NCI-H2227 (cell line): ENCODE measurements around the gene LRPPRC.
"Not testable (repeated sequence)": the region's sequence is repeated elsewhere in the genome, so short reads cannot be mapped to it uniquely, and the experiment has no call there.

Source experiments
- DNase-seq: peaks from one replicate; lab custom pipeline; 2025; ENCODE audit not compliant: unreplicated experiment; lab: John Stamatoyannopoulos, UW

LRPPRC gene

DNA sequence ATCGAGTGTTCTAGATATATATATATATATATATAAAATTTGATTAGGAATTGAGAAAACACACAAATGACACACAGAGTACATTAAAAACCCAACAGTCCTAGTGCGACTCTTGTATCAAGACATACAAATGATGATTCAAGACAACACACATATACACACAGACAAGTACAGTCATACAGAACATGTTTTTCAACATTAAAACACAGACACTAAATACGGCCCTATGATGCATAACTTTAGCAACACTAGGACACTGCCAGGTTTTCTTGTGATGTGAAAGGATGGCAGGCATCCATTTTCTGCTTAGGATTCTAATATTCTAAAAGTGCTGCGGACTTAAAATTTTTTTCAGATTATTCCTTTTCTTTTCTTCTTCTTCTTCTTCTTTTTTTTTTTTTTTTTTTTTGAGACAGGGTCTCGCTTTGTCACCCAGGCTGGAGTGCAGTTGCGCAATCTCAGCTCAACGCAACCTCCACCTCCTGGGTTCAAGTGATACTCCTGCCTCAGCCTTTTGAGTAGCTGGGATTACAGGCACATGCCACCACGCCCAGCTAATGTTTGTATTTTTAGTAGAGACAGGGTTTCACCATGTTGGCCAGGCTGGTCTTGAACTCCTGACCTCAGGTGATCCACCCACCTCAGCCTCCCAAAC lies 84.5 kb downstream of the LRPPRC start:
- DNase-seq = not testable (repeated sequence)

DNA sequence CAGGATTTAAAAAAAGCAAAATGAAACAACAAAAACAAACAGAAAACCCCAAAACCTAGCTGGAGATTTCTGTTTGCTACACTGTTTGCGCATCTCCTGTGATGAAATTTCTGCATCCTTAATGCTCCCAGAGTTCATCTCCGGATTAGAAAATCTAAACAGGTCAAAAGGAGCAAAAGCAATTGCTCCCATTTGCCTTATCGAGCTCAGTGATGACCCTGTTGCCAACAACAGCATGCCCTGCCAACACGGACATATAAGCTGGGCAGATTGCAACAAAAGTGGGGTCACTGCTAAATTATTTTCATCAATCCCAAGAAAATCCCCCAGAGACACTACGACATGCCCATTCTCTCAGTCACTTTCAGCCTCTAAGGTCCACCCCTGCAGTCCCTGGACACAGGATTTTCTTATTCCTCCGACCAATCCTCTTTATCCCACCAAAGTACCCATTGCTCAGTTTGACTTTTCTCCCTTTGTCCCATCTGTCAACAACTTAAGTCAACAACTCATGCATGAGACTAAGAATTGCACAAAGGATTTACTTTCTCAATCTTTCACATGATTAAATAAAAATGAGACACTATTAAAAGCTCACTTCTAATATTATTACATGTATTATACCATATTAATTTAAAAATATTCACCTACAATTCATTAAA lies 89.2 kb downstream of the LRPPRC start:
- no peak for DNase-seq

DNA sequence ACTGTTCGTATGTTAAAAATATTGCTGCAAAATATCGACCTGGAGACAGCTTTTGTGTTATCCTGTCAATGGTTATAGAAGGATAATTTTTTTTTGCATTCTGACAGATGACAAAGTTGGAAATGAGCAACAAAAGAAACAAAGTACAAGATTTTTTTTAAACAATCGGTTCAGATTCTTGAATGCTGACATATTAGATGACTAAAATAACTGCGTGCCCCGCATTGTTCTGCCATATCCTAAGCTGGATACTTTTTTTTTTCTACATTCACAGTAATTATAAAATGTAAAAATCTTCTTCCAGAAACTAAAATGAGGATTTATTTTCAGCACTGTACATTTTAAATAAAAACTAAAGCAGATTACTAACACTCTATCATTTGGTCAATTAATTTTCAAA lies 89.9 kb downstream of the LRPPRC start:
- no peak for DNase-seq

DNA sequence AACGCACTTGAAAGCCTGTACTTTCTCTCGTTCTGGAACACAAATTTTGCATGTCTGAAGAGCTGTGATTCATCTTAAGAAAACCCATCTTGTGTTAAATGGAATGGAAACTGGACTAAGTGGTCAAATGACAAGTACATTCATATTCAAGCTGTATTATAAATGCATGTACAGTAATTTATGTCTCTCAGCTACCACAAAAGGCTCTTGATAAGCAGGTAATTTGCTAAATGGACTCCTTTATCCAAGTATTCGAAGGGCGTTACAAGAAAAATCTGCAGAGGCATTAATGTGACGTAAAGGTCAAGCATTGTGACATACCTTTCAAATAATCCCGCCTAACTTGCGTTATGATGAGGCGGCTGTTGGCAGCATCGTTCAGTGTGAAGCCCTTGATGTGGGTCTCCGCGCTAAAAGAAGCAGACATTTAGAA lies 90.4 kb downstream of the LRPPRC start:
- DNase-seq = peak; percentile 89

DNA sequence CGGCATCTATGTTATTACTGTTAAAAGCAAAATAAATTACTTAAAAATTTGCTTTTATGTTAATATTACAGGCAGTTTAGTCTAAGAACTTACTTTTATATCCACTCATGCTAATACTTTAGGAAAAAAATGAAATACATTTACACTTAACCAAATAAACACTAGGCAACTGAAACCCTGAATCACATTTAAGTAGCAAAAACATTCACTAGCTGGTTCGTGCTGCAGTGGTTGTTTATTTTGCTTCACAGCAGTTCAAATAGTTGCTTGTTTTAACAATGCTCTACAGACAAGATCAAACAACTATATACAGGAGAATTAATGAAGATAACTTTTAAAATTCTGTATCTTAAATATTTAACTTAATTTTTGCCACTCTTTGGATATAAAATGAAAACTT lies 96.2 kb downstream of the LRPPRC start:
- DNase-seq = no peak

DNA sequence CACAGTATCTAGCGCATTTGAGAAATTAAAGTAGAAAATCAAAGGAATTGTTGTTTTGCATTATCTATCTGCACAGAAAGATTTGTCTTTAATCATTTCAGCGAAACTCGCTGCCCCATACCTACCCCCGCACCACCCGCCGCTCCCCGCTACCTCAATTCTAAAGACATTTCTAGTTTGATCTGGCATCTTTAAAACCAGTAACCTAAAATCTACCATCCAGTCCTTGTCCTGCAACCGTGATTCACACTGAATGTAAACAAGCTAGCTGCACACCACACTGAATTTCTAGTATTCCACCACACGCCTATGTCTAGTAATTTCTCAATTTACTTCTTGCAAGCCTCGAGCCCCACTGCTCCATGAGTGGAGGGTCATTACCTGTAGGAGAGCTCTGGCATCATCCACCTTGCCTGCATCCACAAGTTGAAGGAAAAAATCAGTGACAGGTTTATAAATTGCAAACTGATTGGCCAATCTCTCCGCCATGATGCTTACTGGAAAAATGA lies 96.9 kb downstream of the LRPPRC start:
- no peak for DNase-seq

DNA sequence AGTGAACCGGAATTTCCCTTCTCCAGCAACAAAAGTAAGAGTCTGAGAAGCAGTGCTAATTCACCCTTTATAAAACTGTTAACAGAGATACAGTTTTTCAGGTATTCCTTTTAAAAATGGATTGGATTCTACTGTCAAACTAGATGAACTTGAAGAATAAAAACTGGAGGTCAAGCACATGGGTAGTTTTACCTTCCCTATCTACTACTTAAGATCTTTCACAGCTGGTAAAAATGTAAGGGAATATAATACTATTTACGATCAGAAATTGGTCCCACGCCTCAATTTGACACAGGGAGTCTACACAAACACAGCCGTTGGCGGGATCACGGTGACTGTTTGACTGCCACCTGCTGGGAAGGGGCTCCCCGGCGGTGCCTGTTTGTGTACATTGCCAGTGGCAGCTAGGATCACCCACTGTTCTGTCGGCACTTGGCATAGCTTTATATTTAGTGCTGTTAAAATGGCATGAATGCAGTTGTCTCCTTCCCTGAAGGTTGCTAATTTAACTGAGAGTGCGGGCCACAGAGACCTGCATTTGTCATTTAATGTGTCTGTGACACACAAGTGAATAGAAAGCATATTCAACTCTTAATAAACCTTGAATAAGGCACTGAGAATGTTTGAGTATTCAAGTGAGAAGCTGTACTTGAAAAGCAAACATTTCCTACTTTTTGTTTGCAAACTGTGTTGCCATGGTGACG lies 97.5 kb downstream of the LRPPRC start:
- peak; percentile 84 for DNase-seq

DNA sequence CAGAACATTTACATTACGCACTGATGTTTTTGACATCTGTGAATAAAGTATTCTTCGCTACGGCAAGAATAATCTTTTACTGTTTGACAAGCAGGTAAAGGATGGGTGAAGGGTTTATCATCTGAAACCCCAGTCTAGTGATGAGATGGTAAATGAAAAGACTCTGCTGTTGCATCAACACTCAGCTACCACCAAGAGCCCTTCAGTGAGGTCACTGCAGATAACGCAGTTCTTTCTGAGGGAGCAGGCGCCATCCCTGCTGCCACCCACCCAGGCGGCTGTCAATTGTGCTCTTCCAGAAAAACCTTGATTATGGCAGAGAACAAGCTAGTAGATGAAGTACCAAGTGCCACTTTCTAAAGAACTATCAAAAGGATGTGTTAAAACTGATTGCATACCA lies 98.3 kb downstream of the LRPPRC start:
- DNase-seq = peak; percentile 34

DNA sequence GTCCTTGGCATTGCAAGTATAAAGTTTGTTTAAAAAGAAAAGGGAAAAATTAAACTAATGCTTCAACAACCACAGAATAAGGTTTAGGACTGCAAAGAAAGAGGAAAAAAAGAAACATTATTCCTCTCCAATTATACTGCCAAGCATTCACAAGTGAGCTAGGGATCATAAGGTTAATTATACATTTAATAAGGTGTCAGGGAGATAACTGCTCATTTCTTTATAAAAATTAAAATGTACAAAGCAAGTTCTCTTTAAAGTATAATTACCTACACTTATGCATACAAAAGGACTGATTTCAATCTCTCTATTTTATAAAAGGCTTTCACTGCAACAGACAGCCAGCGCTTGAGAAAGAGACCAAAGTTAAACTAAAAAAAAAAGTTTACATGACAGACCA lies 98.9 kb downstream of the LRPPRC start:
- no peak for DNase-seq

DNA sequence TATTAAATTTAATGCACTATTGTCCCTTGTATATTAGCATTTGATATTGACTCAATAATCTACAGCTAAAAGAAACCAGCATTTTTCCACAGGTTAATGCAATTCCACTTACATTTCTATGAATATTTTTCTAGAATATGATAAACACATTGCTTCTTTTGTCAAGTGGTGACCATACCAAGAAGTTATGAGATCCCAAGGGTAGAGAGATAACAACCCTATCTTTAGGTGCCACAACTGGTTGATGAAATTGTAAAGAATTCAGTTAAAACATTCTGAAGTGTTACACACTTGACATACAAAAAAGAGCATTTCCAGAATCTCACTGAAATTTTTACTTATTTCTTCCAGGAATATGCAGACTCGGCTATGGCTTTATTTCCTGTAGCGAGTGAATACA lies 101.0 kb downstream of the LRPPRC start:
- DNase-seq = no peak

DNA sequence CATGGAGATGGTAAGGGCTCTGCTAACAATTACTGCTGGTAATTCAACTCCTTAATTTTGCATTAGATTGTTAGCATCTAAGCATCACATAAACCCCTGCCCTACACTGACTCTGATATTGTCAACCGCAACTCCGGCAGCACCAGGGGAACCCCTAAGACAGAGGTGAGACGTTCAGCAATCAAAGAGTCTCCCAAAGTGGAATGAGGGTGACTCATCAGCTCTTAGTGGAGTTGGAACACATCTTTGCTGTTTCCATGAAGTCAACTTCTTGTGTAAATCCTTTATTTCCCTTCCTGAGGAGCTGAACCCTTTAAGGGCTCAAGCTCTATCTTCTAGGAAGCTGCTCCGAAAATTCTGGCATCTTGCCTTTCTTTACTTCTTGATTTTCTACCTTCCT lies 104.9 kb downstream of the LRPPRC start:
- DNase-seq = no peak

DNA sequence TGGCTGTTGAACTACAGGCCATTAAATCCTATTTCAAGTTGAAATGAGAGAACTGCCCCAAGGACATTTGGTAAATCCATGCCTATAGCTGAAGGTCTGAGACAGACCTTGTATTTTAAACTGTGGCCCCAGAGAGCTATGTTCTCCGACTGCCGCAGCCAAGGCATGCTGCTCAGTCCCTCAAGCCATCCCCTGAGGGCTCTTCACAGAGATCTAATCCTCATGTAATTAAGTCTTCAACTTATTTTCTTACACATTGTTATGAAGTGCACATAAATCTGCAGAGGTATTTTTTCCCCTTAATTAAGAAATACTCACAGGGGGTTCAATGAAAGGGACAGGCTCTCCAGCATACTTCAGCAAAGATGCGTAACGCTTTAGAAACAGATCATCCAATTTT lies 106.4 kb downstream of the LRPPRC start:
- peak; percentile 14 for DNase-seq

DNA sequence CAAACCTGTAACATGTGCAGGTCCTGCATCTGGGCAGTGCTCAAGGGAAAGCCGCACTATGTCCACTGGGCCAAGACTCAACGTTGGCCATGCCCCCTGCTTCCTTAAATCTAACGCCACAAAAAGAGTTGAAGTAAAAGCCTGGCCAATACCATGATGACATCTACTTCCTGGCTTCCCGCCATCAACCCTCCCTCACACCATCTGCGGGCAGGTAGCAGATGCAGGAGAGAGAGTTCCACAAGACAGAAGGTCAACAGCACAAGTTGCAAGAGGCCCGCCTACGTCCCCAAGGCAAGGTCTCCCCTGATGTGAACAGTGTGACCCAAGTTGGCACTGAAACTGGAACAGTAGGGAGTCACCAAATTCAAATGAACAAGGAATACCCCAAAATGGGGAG lies 108.6 kb downstream of the LRPPRC start:
- no peak for DNase-seq

DNA sequence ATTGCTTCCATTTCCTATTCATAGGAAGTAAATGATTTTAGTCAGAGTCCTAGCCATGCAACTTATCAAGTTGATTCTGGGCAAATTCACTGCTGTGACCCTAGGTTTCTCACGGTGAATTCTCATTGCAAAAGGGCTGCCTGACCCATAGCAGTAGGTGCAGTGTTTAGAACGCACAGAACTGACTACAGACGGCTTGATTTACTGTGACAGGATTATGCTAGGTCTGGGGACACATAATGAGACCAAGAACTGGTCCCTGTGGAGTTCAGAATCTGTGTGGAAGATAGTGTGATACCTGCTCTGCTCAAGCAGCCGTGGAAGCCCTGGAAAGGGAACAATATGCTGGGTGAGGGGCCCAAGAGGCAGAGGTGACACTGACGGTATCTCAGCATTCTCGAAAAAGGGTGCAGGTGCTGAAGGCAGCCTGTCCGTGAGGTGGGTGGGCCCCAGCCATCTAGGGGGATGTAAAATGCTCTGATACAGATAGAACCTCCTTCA lies 110.6 kb downstream of the LRPPRC start:
- DNase-seq = no peak

DNA sequence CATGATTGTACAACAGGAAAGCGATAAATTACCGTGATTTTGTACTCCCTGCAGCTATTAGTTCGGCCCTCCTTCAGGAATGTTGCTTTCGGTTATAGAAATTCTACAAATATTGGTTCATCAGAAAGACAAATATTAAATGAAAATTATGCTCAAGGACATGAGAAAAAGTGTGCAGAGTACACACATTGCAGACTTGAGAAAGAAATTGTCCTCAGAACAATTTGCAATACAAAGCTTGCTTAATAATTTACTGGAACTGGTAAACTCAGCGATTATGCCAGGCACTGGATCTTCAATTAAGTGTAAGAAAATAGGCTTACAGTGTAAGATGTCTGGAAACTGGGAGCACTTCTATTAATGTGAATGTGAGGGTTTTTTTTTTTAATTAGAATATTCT lies 111.1 kb downstream of the LRPPRC start:
- no peak for DNase-seq

DNA sequence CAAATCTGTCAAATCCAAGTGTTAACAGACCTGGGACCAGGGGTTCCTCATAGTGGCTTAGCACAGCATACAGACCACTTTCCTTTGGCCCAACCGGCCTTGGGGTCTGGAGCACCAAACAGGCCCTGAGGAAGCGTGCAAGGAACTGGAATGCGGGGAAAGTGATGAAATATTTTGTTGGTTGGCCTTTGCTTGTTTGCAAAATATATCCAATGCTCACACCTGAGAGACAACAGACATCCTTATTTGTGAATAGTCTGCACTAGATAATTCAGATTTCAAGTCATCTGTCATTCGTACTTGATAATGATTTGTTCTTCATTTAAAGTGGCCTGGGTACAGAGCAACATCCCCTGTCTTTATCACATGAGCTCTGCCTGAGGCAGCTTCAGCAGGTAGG lies 113.5 kb downstream of the LRPPRC start:
- no peak for DNase-seq

DNA sequence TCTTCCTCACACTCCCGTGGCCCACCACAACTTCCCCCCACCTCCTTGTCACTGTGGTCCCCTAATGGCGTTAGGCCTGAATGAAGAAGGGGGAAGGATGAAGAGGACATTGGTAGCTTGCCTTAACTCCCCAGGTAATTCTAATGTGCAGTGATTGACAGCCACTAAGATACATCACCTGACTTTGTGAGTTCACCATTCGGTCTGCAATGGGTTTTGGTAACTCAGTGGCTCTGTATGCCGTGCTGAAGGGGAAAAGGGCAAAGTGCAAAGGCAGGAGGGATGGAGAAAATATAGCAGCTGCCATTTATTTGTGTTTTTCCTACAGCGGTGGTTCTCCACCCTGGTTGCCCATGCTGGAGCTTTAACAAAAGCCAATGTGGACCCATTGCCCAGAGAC lies 114.8 kb downstream of the LRPPRC start:
- DNase-seq = no peak

DNA sequence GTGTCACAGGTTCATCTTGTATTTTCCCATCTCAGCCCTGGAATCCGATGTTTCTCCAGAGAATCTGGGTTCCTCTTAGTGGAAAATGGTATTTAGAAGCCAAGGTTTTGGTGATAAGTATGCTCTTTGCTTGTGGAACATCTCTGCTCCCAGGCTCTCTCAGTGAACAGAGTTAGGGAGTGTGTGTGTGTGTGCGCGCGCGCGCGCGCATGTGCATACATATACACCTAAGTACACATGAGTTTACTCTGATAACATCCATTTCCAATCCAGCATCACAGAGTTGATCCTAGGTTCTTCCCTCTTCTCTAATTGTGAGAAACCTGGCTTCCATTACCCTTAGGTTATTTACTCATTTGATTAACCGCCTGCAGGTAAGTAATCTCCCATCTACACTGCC lies 115.3 kb downstream of the LRPPRC start:
- no peak for DNase-seq

DNA sequence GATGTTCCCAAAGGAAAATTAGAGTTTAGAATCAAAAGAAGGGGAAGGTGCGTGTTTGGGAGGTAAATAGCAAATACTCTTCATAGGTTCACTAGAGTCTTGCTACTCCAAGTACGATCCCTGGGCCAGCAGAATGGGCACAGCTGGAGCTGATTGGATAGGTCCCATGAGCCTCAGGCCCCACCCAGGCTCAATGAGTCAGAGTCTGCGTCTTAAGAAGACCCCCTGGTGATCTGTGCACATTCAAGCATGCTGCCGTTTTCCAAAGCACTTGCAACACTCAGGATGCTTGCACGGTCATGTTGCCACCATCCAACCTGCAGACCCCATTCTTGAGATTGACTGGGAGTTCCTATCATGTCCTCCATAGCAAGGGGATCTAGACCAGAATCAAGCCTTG lies 116.5 kb downstream of the LRPPRC start:
- DNase-seq = no peak

DNA sequence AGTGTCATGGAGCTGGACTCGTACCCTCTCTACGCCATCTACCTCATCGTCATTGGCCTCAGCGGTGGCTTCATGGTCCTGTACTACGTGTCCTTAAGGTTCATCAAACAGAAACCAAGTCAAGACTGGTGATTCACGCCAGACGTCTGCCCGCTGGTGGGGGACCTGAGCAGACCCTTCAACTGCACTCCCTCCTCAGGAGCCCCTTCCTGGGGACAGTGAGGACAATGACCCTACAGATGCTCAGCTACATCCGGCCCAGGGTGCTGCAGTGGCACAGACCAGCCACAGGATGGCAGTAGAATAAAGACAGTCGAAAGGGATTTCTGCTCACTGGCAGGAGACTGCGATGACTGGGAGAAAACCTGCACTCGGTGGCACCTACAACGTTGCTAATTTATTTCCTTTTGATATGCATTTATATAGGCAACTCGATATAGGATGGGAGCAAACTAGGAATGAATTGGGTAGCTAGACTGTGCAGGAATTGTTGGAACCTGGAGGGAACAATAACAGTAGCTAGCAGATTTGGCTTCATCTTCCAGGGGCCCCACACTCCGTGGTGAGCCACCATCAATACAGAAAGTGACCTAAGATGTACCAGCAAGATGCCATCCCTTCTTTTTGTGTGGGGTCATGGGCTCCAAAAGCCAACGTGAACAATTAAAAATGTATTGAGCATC lies 117.9 kb downstream of the LRPPRC start:
- peak; percentile 86 for DNase-seq

DNA sequence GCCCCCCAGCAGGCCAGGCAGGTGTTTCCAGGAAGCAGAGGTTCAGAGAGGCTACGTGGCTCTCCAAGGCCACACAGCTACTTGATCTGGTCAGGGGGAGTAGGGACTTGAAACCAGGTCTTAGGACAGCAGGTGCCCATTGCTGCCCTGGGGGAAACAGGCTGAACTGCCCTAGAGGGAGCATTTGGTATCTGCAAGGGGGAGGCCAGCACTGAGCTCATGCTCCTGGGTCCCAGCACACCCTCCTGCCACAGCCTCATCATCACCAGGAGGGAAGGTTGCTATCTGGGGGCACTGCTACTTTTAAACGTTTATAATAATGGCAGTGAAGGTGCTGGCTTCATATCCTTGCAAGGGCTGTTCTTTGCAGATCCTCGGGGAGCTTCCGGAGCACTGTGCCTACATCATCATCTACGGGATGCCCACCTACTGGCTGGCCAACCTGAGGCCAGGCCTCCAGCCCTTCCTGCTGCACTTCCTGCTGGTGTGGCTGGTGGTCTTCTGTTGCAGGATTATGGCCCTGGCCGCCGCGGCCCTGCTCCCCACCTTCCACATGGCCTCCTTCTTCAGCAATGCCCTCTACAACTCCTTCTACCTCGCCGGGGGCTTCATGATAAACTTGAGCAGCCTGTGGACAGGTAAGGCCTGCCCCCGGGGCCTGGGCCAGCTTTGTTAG lies 120.9 kb downstream of the LRPPRC start:
- DNase-seq = no peak
